Activated CD4-positive, alpha-beta T cell treated with anti-CD3 and anti-CD28 coated beads for 1 hour (primary cell): ENCODE data around the gene ARHGEF9.
"Not testable (repeated sequence)": the region's sequence is repeated elsewhere in the genome, so short reads cannot be mapped to it uniquely, and the experiment has no call there.

Experiments
- DNase-seq: peaks from one replicate; pipeline ENCODE4 v3.0.0-alpha.2; 2020

The ARHGEF9 gene

DNA sequence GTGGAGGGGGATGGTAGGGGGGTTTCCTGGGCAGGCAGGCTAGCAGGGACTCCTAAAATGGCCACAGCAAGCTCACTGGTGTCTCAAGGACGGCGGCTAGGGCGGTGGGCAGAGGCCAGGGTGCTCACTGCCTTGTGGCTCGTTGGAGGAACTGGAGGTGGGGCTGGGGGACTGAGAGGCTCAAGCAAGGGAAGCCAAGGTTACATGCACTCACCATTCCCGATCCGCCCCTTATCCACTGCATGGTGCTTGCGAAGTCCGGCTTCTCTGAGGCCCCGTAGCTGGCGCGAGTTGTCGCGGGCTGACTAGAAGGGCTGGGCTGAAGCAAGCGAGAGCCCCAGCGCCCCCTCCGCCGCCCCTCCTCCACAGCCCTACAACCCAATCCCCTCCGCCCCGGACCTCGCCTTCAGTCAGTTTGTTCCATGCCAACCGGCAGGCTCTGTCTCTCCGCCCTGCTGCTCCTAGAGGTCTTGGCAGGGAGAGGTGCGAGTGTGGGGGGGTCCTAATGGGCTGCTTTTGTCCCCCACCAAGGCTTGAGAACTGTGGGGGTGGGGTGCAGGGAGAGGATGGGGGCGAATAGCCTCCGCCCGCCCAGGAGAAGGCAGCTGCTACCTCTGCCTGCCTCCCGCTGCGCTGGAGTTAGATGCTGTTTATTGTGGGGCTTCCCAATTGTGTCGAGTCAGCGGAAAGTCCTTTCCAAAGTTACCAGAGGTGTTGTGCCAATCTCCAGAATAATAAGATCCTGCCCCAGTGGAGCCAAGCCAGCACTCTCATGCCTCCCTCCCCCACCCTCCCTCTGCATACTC, at the start of gene ARHGEF9:
Gene ARHGEF9, minus strand, starts transcription at position 313 of the 806 bp plus-strand sequence. Its CDS starts 69 bp downstream, at position 244.
- no peak for DNase-seq

DNA sequence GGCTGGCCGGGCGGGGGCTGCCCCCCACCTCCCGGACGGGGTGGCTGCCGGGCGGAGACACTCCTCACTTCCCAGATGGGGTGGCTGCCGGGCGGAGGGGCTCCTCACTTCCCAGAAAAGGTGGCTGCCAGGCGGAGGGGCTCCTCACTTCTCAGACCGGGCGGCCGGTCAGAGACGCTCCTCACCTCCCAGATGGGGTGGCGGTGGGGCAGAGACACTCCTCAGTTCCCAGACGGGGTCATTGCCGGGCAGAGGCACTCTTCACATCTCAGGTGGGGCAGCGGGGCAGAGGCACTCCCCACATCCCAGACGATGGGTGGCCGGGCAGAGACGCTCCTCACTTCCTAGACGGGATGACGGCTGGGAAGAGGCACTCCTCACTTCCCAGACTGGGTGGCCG, 40.4 kb upstream of the ARHGEF9 start:
- DNase-seq, result not testable (repeated sequence)

DNA sequence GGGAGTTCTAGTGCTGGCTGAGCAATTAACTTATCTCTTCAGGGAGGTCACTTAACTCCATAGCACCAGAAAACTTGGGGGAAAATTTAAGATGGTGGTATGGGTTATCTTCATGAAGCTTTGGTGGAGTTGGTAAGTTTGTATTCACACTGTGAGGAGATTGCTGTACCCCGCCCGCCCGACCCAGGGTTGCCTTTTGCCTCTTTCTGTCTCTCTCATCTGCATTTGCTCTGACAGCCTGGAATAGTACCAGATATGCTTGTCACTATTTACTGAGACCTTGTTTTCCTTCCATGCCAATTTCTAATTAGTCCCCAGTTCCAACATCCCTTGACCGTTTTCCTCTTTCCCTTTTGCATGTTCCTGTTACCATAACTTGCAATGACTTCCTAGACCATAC, 33.1 kb upstream of the ARHGEF9 start:
- DNase-seq, result no peak

DNA sequence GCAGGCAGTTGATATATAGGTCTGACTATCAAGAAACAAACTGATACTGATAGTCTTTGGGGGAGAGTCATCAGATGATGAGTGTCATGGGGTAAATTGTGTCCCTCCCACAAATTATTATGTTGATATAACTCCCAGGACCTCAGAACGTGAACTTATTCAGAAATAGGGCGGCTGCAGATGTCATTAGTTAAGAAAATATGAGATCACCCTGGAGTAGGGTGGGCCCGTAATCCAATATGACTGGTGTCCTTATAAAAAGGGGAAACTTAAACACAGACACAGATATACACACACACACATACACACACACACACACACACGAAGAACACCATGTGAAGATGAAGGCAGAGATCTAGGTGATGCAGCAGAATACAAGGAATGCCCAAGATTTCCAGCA, 32.7 kb upstream of the ARHGEF9 start:
- DNase-seq, result no peak

DNA sequence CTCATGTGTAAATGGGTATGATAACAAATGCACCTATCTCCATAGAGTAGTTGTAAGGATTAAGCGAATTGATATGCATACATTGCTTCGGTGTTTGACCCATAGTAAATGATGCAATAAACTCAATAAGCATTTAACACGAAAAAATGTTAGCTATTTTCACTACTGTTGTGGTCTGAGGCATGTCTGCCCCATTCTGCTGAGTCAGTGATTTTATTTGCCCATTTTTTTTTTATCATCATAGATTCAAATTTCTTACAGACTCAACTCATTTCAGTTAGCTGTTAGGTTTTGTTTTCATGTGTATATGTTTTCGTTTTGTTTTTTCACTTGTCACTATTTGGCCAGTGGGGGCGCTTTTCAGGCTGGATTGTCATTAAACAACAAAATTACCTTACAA, 27.8 kb upstream of the ARHGEF9 start:
- no peak for DNase-seq

DNA sequence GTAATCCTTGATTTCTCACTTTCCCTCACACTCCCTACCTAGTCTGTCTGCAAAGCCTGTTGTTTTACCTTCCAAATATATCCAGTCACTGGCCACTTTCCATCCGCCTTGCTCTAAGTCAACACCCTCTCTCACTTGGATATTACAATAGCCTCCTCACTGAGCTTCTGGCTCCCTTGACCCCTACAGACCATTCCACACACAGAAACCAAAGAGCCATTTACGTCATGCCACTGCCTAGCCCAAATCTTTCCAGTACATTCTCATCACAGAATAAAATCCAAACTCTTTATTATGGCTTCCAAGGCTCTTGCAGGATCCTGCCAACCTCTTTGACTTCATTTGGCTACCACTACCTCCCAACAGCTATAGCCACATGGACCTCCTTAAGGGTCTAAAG, 25.7 kb upstream of the ARHGEF9 start:
- no peak for DNase-seq

DNA sequence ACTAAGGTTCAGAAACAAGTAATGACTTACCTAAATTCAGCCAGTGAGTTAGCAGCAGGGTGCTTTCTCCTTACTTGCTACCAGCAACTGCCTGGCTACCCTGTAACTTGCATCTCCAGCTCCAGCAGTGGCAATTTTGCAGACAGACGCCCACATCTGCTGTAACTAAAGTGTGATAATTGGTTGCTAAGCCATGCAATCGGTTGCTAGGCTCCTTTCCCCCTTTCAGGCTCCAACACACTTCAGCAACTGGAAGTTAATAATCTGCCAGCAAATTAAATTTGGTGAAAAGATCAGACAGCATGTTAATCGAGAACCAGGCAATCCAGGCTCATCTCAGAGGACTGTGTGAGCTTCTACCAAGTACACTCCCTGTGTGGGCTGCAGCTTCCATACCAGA, 24.2 kb upstream of the ARHGEF9 start:
- no peak for DNase-seq

DNA sequence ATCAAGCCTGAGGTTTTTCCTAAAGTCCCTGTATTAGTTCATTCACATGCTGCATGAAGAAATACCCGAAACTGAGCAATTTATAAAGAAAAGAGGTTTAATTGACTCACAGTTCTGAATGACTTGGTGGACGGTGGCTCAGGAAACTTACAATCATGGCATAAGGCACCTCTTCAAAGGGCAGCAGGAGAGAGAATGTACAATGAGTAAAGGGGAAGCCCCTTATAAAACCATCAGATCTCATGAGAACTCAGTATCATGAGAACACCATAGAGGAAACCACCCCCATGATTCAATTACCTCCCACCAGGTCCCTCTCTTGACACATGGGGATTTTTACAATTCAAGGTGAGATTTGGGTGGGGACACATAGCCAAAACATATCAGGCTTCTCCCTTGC, 10.4 kb upstream of the ARHGEF9 start:
- not testable (repeated sequence) for DNase-seq

DNA sequence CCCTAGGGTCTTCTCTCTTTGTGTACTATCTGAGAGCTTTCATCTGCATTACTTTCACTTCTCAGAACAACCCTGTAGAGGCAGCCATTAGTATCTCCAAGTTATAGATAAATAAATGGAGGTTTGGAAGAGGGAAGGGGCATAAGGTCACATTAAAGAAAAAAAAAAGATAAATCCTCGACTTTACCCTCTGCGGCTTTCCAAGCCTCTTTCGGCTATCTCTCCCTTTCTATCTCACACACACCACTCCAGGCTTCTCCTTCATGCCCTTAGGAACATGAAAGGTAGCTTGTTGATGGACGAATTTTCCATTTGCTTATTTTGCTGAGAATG, 660 bp upstream of the ARHGEF9 start:
- DNase-seq, result no peak

DNA sequence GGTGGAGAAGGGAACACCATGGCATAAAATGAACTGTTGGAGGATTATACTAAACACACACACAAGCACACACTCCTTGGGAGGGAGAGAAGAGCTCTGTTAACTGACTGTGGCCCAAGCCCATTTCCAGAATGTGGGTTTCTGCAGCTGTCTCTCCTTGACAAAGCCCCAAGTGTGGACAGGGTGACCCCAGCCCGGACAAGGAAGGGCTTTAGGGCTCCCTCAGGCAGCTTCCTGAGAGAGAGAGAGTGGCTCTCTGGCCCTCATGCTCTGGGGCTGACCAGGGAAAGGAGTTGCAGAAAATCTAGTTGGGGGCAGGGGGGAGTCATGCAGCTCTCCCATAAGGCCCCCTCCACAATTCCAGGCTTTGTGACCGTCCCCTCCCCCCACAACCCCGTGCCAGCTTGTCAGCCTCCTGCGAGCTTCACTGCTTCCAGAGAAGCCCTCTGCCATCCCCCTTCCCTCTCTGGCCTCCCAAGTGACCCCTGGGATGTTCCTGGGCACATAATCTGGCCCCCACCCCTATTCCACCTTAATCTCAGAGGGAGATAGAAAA, 590 bp downstream of the ARHGEF9 start:
- DNase-seq, result no peak

DNA sequence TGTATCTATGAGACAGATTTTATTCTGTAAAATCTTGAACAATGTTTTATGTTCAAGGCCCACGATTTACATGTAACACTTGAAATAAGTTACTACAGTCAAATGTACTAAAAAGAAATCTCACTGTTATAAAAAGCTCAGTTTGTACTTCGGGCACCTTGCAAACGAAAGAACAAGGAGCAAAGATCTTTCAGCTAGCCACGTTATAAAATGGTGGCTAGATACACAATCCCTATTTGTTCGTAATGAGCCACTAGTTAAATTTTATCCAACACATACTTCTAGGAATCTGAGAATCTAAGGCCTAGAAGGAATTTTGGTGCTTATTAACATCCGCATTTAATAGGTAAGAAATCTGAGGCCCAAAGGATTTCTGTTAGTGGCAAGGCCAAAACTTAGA, 2.5 kb downstream of the ARHGEF9 start:
- no peak for DNase-seq

DNA sequence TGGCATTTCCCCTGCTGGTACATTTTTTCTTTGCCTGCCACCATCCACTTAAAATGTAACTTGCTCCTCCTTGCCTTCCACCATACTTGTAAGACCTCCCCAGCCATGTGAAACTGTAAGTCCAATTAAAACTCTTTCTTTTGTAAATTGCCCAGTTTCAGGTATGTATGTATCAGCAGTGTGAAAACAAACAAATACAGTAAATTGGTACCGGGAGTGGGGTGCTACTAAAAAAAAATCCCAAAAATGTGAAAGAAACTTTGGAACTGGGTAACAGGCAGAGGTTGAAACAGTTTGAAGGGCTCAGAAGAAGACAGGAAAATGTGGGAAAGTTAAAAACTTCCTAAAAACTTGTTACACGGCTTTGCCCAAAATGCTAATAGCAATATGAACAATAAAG, 16.3 kb downstream of the ARHGEF9 start:
- DNase-seq, result no peak

DNA sequence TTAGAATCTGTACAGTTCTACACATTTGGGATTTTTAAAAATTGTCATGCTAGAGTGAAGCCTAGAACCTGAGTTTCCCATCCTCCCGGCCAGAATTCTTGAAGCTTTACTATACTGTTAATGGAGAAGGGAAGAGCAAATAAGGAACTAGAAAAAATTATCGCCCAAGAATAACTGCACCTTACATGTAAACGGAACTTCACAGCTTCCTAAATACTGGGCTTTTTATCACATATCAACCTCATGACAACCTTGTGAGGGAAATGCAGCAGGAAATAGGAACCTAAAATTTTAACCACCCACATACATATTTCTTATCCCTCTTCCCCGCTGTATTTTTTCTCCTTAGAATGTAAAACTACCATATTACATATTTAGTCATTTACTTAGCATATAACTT, 19.3 kb downstream of the ARHGEF9 start:
- no peak for DNase-seq

DNA sequence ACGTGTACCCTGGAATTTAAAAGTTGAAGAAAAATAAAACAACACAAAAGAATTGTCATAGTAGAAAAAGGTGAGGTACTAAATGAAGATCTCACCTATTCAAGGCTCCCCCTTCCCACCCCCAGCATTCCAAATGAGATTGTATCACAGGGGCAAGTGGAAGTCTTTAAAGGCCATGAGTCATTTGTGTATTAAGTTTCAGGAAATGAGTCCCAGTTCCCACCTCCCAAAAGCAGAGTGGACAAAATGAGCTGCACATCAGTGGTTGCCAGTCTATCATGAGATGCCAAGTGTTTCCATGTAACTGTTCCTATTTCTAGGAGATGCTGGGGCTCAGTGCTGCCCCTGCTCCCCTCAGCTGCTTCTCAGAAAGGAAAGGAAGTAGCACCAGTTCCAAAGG, 20.1 kb downstream of the ARHGEF9 start:
- no peak for DNase-seq

DNA sequence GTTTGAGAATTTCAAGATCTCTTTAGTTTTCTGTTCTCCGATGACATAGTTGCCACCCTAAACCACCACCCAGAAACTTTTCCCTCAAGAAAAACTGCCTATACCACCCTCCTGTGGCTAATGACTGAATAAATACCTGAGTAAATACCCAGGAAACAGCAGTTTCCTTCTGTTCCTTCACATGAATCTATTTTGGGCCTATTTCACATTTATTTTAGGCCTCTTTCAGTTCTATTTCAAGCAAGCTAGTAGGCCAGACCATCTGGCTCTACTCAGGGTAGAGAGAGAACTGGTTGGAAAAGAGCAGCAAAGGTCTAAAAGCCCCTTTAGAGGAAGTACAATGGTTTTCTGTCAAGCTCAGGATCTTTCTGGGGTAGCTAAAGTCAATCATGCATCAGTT, 23.4 kb downstream of the ARHGEF9 start:
- DNase-seq, result no peak

DNA sequence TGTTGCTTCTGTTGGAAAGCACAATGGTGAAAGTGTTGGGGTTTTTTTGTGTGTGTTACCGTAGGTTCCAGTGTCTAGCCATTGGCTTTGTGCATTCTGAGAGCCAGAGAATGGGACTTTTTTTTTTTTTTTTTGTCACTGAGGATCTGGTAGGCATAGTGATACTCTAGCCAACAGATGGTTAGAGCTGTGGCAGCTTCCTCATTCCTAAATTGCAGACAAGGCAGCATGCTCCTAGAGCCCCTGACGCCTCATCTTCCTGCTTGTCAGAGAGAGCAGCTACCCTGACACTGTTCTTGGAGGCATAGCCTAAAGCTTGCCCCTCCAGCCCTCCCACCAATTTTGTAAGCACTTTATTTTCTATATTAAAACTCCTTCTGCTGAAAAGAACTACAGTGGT, 27.0 kb downstream of the ARHGEF9 start:
- no peak for DNase-seq

DNA sequence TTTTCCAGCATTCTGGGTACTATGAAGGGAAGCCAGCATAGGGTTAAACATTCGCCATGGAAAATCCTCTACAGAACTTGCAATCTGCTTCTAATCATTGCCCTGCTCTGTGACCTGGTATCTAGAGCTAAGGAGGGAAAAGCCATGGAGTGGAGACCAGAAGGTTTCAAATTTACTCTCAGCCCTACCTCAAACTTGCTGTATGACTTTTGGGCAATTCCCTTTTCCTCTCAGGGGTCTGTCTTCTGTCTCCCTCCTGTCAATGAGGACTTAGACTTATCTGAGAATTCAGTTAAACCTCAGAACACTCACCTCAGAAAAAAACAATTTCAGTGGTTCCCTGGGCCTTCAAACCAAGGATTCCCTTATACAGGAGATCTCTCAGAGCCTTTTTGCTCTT, 29.1 kb downstream of the ARHGEF9 start:
- DNase-seq, result no peak

DNA sequence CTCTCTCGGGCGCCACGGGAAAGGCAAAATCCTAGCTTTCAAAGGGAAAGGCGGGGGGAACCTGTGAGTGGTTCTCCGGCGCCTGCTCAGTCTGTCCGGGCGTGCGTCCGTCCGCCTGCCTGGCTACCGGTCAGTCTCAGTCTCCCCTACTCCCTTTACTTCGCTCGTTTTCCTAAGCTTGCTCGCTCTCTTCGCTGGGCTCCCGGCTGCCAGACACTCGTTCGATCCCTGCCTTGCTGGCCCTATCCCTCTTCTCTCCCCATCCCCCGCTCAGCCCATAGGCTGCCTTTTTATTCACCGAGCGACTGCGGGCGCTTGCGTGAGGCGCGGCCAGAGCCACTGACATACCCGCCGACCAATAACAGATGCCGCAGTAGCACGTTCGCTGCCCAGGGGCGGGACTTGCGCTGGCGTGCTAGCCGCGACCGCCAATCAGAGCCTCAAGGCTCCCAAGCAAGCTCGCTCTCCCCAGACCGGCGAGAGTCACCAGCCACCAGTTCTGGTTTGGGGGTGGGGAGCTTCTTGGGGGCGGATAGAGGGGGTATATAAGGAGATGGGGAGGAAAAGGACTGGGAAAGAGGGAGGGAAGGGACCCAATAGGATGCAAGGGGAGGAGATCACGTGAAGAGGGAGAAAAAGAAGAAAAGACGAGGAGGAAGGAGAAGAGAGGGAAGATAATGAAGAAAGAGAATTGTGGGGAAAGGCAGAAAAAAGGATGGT, 30.0 kb downstream of the ARHGEF9 start:
- peak; percentile 78 for DNase-seq

DNA sequence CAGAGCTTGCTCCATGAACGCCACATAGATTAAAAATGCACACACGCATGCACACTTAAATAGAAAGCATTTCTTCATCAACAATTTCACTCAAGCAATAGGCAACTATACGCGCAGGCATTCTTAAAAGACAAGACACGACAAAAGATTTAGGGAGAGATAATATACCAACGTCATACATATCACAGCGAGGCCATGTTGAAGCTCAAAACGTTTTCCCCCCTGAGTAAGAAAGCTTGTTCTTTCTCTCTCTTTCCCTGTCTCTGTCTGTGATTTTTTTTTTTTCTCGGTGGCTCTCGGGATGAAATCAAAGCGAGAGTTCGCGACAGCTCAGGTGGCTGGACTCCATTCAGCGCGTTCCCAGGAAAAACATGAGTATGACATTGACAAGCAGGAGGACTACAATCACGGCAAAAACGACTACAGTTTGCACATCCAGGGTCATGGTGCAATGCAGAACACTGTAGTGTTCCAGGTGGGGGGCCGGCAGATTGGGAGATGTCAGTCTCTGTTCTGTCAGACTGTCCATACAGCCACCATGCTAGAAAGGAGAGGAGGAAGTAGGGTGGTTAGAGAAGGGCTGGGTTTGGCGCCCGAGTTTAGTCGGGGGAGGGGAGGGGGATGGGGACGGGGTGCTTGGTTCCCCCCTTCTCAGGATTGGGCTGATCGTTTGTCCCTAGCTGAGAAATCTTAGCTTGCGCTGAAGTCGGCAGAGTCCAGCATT, 30.7 kb downstream of the ARHGEF9 start:
- DNase-seq, result peak; percentile 11

DNA sequence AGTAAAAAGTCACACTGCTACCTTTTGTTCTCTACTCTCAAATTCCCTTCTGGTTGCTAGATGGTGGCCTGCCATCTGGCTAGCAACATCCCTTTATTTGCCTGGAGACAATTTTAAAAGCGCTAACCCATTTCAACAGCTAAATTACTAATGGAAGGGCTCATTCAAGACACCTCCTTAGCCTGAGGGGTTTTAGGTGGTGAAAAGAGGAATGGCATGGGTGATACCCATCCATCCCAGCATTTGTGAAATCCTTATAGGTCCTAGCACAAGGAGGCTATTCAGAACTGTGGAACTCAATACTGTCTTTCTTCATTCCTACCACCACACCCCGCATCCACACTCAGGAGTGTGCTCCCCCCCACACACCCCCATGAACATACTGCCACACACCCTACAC, 33.5 kb downstream of the ARHGEF9 start:
- DNase-seq, result no peak

DNA sequence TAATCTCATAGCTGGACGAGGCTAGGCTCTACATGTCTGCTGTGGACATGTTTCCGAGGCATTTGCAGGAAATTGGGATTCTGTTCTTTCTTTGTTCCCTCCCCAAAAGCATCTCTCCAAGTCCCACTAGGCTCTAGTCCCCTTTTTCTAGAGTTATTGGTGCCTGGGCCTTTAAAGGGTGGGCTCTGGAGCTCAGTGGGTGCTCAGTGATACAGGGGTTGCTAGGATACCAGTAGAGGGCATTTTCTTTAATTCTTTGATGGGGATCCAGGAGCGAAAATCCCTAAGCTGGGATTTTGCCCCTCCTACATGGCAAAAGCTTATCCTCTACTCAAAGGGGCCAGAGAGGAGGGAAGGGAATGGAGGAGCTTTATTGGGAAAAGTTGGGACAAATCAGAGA, 34.2 kb downstream of the ARHGEF9 start:
- no peak for DNase-seq

DNA sequence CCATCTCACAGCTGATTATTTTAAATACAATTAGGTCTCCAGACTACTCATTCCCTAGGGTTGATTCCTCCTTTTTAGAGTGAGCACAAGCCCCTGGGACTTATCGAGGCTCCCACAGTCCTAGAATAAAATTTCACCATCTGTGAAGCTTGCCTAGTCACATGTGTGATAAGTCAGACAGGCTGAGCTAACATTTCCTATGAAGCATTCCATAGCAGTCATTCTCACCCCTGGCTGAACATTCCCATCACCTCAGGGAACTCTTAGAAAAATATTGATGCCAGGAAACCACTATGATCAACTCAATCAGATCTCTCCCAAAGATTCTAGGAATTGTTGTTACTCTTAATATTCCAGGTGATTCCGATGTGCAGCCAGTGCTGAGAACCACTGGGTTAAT, 37.7 kb downstream of the ARHGEF9 start:
- DNase-seq, result no peak

DNA sequence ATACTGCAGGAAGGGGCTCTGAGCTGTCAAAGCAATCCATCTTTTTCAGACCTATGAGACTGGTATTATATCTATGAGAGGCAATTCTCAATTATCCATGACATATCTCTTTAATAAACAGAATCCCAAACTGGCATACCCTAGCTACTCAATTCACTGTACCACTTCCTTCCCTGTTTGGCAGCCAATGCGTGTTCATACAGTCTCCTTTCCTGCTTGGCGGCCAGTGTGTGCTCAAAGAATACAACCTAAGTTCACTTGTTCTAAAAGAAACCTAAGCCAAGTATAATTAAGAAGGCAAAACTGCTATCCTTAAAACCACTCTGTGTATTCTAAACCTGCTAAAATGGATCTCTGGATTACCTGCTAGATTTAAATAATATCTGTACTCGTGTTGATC, 38.3 kb downstream of the ARHGEF9 start:
- DNase-seq, result no peak

DNA sequence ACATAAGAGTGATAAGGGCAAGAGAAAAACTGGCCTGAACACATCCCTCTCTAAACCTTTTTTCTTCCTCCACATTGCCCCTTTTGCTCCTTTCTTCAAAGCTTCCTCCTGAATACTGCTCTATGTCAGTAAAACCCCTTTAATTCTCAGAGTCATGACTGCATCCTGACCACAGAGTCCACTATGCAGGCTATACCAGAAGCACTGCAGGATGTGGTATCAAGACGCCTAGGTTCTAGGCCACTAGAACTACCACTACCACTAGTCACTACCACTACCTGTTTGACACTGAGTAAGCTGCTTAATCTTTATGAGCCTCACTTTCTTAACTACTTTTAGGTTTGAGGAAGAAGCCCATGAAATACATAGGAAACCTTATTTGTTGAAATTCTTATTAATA, 38.7 kb downstream of the ARHGEF9 start:
- DNase-seq, result no peak
